DND-41 (cell line): ENCODE data around the gene E2F4.

Experiments used
- CTCF ChIP-seq: IDR thresholded peaks from 2 replicates; pipeline ENCODE4 v1.5.1; 2012; ENCODE audit warnings: borderline replicate concordance, low read length, moderate library complexity, mild to moderate bottlenecking; ENCODE audit not compliant: poor library complexity, severe bottlenecking; ENCODE audit errors: extremely low read depth
- EZH2 ChIP-seq: IDR thresholded peaks from 3 replicates; pipeline ENCODE4 v1.6.1; 2012; ENCODE audit warnings: borderline replicate concordance, low read depth, mild to moderate bottlenecking, moderate library complexity, low read length, inconsistent platforms; ENCODE audit not compliant: severe bottlenecking

- TF ChIP-seq CTCF (no peak), EZH2 (no peak)
Measured at GRCh38 chr16:67199808-67200198, 7.8 kb downstream of the E2F4 start.
